Measurements from ENCODE around the gene AMBN.

The AMBN gene

DNA sequence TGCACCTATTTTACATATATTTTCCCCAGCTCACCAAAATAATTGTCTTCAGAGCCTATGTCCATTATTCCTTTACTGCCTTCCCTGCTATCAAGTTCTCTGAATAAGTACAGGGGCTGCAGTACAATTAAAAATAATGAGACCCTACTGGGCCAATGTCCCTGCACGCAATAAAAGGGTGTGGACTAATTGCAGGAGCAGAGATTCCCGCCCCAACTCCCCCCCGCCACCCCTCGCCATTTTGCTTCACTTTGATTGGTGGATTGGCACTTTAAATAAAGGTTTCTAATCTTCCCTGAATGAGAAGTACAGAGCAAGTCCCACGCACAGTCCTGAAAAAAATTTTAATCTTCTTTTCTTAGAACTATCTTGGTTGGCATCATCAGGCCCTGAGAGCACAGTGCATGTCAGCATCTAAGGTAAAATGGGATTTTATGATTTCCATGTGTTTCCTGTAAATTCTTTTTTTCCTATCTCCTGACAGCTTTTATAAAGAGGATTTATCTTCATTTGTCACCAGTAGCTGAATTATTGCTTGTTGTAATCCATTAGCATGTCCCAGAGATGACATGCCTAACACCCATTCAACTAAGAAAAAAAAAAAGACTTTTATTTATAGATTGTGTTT is at the start of gene AMBN:
Gene AMBN, plus strand, starts transcription at position 302 of the 628 bp plus-strand sequence. Its CDS starts 103 bp downstream, at position 405.
- Histone ChIP-seq H3K9ac (no peak within 1 kb of the TSS), H3K4me3 (IDR thresholded peaks at IDR 0.05; ENCODE audit: insufficient read depth, low read depth, low read length) (no peak within 1 kb of the TSS), H3K4me2 (no peak within 1 kb of the TSS), H2AFZ (ENCODE audit: low read depth) (no peak within 1 kb of the TSS), H3K36me3 (ENCODE audit: insufficient read depth) (no peaks in the 10 kb centered on the region), H3K79me2 (ENCODE audit: insufficient read depth, low read depth) (no peaks in the 10 kb centered on the region), H3K27me3 (ENCODE audit: insufficient read depth, low read depth) (no peaks in the 10 kb centered on the region), H3K27ac (no peak within 1 kb of the TSS), H4K20me1 (ENCODE audit: insufficient read depth) (no peaks in the 10 kb centered on the region), H3K4me1 (ENCODE audit: low read depth, poor library complexity, severe bottlenecking) (no peaks in the 10 kb centered on the region)
- TF ChIP-seq, protein P1, sequence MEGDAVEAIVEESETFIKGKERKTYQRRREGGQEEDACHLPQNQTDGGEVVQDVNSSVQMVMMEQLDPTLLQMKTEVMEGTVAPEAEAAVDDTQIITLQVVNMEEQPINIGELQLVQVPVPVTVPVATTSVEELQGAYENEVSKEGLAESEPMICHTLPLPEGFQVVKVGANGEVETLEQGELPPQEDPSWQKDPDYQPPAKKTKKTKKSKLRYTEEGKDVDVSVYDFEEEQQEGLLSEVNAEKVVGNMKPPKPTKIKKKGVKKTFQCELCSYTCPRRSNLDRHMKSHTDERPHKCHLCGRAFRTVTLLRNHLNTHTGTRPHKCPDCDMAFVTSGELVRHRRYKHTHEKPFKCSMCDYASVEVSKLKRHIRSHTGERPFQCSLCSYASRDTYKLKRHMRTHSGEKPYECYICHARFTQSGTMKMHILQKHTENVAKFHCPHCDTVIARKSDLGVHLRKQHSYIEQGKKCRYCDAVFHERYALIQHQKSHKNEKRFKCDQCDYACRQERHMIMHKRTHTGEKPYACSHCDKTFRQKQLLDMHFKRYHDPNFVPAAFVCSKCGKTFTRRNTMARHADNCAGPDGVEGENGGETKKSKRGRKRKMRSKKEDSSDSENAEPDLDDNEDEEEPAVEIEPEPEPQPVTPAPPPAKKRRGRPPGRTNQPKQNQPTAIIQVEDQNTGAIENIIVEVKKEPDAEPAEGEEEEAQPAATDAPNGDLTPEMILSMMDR (conservative IDR thresholded peaks at IDR 0.05; ENCODE audit: low read depth, low read length): no peak

- H3K27ac ChIP-seq: no peak overlapping the region
- H3K27me3 ChIP-seq (ENCODE audit: insufficient read depth, low read depth): no peaks in the 10 kb centered on the region
- TF ChIP-seq, protein P1 (conservative IDR thresholded peaks at IDR 0.05; ENCODE audit: low read depth, low read length): peak; percentile 82
- H4K20me1 ChIP-seq (ENCODE audit: insufficient read depth): no peaks in the 10 kb centered on the region
- no peak overlapping the region for H3K4me3 ChIP-seq (IDR thresholded peaks at IDR 0.05; ENCODE audit: insufficient read depth, low read depth, low read length)
- no peaks in the 10 kb centered on the region for H3K79me2 ChIP-seq (ENCODE audit: insufficient read depth, low read depth)
- H3K9ac ChIP-seq: no peak overlapping the region
- H3K36me3 ChIP-seq (ENCODE audit: insufficient read depth): no peaks in the 10 kb centered on the region
- H3K4me2 ChIP-seq: no peak overlapping the region
- peaks cover 11% of the 10 kb centered on the region for H3K4me1 ChIP-seq (ENCODE audit: low read depth, poor library complexity, severe bottlenecking)
- H2AFZ ChIP-seq (ENCODE audit: low read depth): no peak overlapping the region
Measured at GRCh38 chr4:70544279-70544868, 47.7 kb upstream of the AMBN start.

DNA sequence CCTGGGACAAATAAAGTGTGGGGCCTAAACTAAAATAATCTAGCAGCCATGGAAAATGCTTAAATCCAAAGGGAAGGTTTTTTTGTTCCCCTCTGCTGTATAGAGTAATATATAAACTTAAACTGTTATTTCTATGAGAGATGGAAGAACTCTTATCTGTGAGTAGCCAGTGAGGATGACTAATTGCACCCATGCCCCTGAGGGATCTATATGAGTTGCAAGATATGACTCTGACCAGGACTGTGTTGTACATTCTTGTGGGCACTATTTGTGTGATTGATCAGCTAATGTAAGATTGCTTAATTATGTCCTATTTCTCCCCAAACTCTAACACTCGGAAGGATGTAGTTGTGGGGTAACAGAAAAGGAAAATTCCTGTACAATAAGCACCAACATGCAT is 35.2 kb upstream of the AMBN start:
- no peaks in the 10 kb centered on the region for H4K20me1 ChIP-seq (ENCODE audit: insufficient read depth)
- TF ChIP-seq, protein P1 (conservative IDR thresholded peaks at IDR 0.05; ENCODE audit: low read depth, low read length): no peak
- no peak overlapping the region for H3K4me2 ChIP-seq
- H3K9ac ChIP-seq: no peak overlapping the region
- H3K79me2 ChIP-seq (ENCODE audit: insufficient read depth, low read depth): no peaks in the 10 kb centered on the region
- H3K27ac ChIP-seq: no peak overlapping the region
- peaks cover 13% of the 10 kb centered on the region for H3K4me1 ChIP-seq (ENCODE audit: low read depth, poor library complexity, severe bottlenecking)
- no peak overlapping the region for H2AFZ ChIP-seq (ENCODE audit: low read depth)
- H3K27me3 ChIP-seq (ENCODE audit: insufficient read depth, low read depth): no peaks in the 10 kb centered on the region
- H3K4me3 ChIP-seq (IDR thresholded peaks at IDR 0.05; ENCODE audit: insufficient read depth, low read depth, low read length): no peak overlapping the region
- no peaks in the 10 kb centered on the region for H3K36me3 ChIP-seq (ENCODE audit: insufficient read depth)

DNA sequence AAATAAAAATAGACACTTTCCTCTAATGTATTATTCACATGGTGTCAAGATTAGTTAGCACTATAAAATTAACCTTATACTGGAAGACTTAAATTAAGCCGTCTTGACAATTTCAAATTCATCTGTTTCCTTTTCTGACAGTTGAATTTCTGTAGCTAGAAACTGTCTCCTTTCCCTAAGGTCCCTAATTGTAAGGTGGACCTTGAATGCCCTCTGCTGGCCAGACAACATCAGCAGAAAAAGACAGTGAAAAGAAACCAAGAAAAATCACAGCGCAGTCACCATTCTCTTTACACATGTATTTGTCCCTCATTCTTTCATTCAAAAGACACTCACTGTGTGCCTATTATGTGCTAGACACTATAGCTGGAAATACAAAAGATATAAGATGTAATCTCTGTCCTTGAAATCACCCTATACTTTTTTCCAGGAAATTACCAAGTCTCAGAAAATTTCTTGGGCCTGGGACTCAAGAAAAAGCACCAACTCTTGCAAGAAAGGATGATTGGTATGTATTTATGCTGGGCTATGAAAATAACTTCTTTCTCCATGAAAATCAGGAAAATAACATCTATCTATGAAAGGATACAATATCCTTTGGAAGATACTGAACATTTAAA is 32.7 kb upstream of the AMBN start:
- Histone ChIP-seq H3K4me3 (IDR thresholded peaks at IDR 0.05; ENCODE audit: insufficient read depth, low read depth, low read length) (no peak overlapping the region), H4K20me1 (ENCODE audit: insufficient read depth) (no peaks in the 10 kb centered on the region), H3K79me2 (ENCODE audit: insufficient read depth, low read depth) (no peaks in the 10 kb centered on the region), H3K27me3 (ENCODE audit: insufficient read depth, low read depth) (no peaks in the 10 kb centered on the region), H3K9ac (no peak overlapping the region), H2AFZ (ENCODE audit: low read depth) (peak overlapping the region; percentile 20; the same call in 1 of the 2 replicates), H3K4me1 (ENCODE audit: low read depth, poor library complexity, severe bottlenecking) (peaks cover 13% of the 10 kb centered on the region), H3K36me3 (ENCODE audit: insufficient read depth) (no peaks in the 10 kb centered on the region), H3K27ac (no peak overlapping the region), H3K4me2 (no peak overlapping the region)
- TF ChIP-seq, protein P1 (conservative IDR thresholded peaks at IDR 0.05; ENCODE audit: low read depth, low read length): peak; percentile 94
